ENCODE data around the gene CDH23.

CDH23 gene

GRCh38 chr10:71812913-71813590 lies 416.3 kb downstream of the CDH23 start:
- no peak for DNase-seq (ENCODE audit: extremely low read depth, insufficient read length)
- H3K36me3 ChIP-seq (ENCODE audit: control insufficient read depth, insufficient read depth, low read length), result peaks cover 22% of the 10 kb centered on the region
- TF ChIP-seq CTCF (IDR thresholded peaks at IDR 0.05; ENCODE audit: insufficient read depth, low read length, poor library complexity, severe bottlenecking), result no peak
- no peak overlapping the region for H3K4me3 ChIP-seq (replicated peaks; ENCODE audit: low read depth, low read length)
- H3K27me3 ChIP-seq (replicated peaks; ENCODE audit: control insufficient read depth, insufficient read depth, low read length), result no peaks in the 10 kb centered on the region

DNA sequence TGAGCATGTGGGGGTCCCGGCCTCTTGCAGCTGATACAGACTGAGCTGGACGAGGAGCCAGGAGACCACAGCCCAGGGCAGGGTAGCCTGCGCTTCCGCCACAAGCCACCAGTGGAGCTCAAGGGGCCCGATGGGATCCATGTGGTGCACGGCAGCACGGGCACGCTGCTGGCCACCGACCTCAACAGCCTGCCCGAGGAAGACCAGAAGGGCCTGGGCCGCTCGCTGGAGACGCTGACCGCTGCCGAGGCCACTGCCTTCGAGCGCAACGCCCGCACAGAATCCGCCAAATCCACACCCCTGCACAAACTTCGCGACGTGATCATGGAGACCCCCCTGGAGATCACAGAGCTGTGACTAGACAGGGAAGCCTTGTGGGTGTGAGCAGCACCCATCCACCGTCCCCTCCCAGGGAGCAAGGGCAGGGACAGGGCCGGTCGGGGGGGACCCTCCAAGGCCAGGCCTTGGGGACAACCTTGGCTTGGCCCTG lies 418.2 kb downstream of the CDH23 start:
- Histone ChIP-seq H3K4me3 (replicated peaks; ENCODE audit: low read depth, low read length) (no peak overlapping the region), H3K36me3 (ENCODE audit: control insufficient read depth, insufficient read depth, low read length) (peaks cover 32% of the 10 kb centered on the region), H3K27me3 (replicated peaks; ENCODE audit: control insufficient read depth, insufficient read depth, low read length) (no peaks in the 10 kb centered on the region)
- TF ChIP-seq CTCF (IDR thresholded peaks at IDR 0.05; ENCODE audit: insufficient read depth, low read length, poor library complexity, severe bottlenecking), result no peak
- no peak for DNase-seq (ENCODE audit: extremely low read depth, insufficient read length)

GRCh38 chr10:71815515-71816130 lies 418.9 kb downstream of the CDH23 start:
- no peak for TF ChIP-seq CTCF (IDR thresholded peaks at IDR 0.05; ENCODE audit: insufficient read depth, low read length, poor library complexity, severe bottlenecking)
- H3K4me3 ChIP-seq (replicated peaks; ENCODE audit: low read depth, low read length), result no peak overlapping the region
- no peak for DNase-seq (ENCODE audit: extremely low read depth, insufficient read length)
- H3K27me3 ChIP-seq (replicated peaks; ENCODE audit: control insufficient read depth, insufficient read depth, low read length), result no peaks in the 10 kb centered on the region
- peaks cover 36% of the 10 kb centered on the region for H3K36me3 ChIP-seq (ENCODE audit: control insufficient read depth, insufficient read depth, low read length)

DNA sequence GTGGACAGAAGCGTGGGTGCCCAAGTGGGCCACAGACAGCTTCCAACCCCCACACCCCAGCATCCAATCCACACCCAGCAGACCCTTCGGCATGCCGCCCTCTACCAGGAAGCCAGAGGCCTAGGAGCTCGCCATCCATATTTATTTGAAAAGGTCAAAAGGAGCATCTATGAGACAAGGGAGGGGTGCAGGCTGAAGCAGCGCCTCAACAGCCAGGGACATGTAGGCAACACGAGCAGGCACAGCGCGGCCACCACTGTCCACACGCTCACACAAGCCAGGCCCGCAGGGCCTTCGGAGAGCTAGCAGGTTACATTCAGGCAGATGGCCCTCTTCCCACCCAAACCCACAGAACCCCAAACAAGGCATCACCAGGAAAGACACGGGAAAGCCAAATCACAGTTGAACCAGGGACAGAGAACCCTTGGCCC lies 419.7 kb downstream of the CDH23 start:
- Histone ChIP-seq H3K27me3 (replicated peaks; ENCODE audit: control insufficient read depth, insufficient read depth, low read length) (no peaks in the 10 kb centered on the region), H3K36me3 (ENCODE audit: control insufficient read depth, insufficient read depth, low read length) (peaks cover 41% of the 10 kb centered on the region), H3K4me3 (replicated peaks; ENCODE audit: low read depth, low read length) (no peak overlapping the region)
- TF ChIP-seq CTCF (IDR thresholded peaks at IDR 0.05; ENCODE audit: insufficient read depth, low read length, poor library complexity, severe bottlenecking), result no peak
- no peak for DNase-seq (ENCODE audit: extremely low read depth, insufficient read length)

GRCh38 chr10:71816936-71817618 lies 420.4 kb downstream of the CDH23 start:
- Histone ChIP-seq H3K4me3 (replicated peaks; ENCODE audit: low read depth, low read length) (no peak overlapping the region), H3K36me3 (ENCODE audit: control insufficient read depth, insufficient read depth, low read length) (peaks cover 45% of the 10 kb centered on the region), H3K27me3 (replicated peaks; ENCODE audit: control insufficient read depth, insufficient read depth, low read length) (no peaks in the 10 kb centered on the region)
- no peak for TF ChIP-seq CTCF (IDR thresholded peaks at IDR 0.05; ENCODE audit: insufficient read depth, low read length, poor library complexity, severe bottlenecking)
- DNase-seq (ENCODE audit: extremely low read depth, insufficient read length), result no peak
